Psoas muscle (tissue), 8 donors: ENCODE data around the gene KLF16. TPM values are rescaled to one million over a fixed set of nuclear protein-coding genes. Genes with fewer than 3 reads are reported as not detected.

Experiments
- ATAC-seq, 4 donors: fragments of 200-7000 bp; cut with Tn5 transposase; one replicate each; pipeline ENCODE4 v1.9.1; 2020; ENCODE audit warnings: moderate library complexity in 3 of 4, mild to moderate bottlenecking in 2 of 4
- DNase-seq, 2 donors: peaks; one replicate each; pipeline ENCODE4 v3.0.0-alpha.2; 2020
- H3K27ac ChIP-seq: fragments of 200-600 bp; one replicate; pipeline ENCODE4 v1.8.0; 2022
- H3K27me3 ChIP-seq, 3 donors: fragments of 200-600 bp in 1 of 3; one replicate each; pipeline versions ENCODE4 v1.6.1 to v1.8.0; 2013 to 2022; ENCODE audit warnings: low read length in 2 of 3, mild to moderate bottlenecking in 2 of 3, moderate library complexity in 1 of 3; ENCODE audit not compliant: insufficient read depth in 3 of 3
- H3K36me3 ChIP-seq, 2 donors: fragments of 200-600 bp in 1 of 2; one replicate each; pipeline versions ENCODE4 v1.6.1 to v1.8.0; 2013 to 2022; ENCODE audit warnings: low read depth in 1 of 2, mild to moderate bottlenecking in 1 of 2, moderate library complexity in 1 of 2; ENCODE audit not compliant: insufficient read depth in 1 of 2
- H3K4me1 ChIP-seq: fragments of 200-600 bp; one replicate; pipeline ENCODE4 v1.8.0; 2022
- H3K4me3 ChIP-seq: fragments of 200-600 bp; one replicate; pipeline ENCODE4 v1.8.0; 2022; ENCODE audit warnings: mild to moderate bottlenecking
- H3K9me3 ChIP-seq: fragments of 200-600 bp; one replicate; pipeline ENCODE4 v1.8.0; 2022
- WGBS, 3 donors: extraction: QIAGEN DNeasy Blood & Tissue Kit; methylation state at CpG; one replicate each; pipeline versions ENCODE4 v1.1.6 to v1.1.7; 2013; 5-methylcytosine and 5-hydroxymethylcytosine counted together
- intact Hi-C, 2 donors: fragments of 100-400 bp; cut with DNase I; formaldehyde crosslinking; loops; one replicate each; pipeline versions ENCODE4 v1.11.0 to v1.14.2; 2022
- polyA plus RNA-seq, 3 donors: library from polyadenylated mRNA; stranded (reverse); fragments of 200-250 nt; gene quantifications; one replicate each; pipeline ENCODE4 v1.2.3, GENCODE V29; 2013
- total RNA-seq, 4 donors: library from RNA; stranded (reverse); fragmentation: NEBNext Ultra II Directional in 2 of 4; extraction: Animal tissue kit (Norgen Biotek cat#: 25700) in 2 of 4; gene quantifications; one replicate each; pipeline versions ENCODE4 v1.2.1 to v1.2.4, GENCODE V29; 2021 to 2023
- TF ChIP-seq, protein P1 (sequence below): fragments of 200-600 bp; IDR thresholded peaks from one replicate; pipeline ENCODE4 v1.8.0; 2022; ENCODE audit warnings: antibody characterized with exemption
- donor health status: healthy with polysubstance abuse.
- donor health status: DM: no; HTN: no; CAD: no; lungs with moderate emphysema.
- donor health status: Bipolar disorder and iron deficiency.
- donor health status: healthy.
- donor health status: DM: yes; HTN: yes; CAD: no.
- donor health status: DM: no; HTN: no; CAD: no.
- donor health status: DM: no; HTN: no; CAD: no.
- donor health status: DM: yes; HTN: yes; CAD: no.

The KLF16 gene
- total and polyA plus RNA-seq, 7 donors = 2.2 to 13.0 (median 3.3) TPM

DNA sequence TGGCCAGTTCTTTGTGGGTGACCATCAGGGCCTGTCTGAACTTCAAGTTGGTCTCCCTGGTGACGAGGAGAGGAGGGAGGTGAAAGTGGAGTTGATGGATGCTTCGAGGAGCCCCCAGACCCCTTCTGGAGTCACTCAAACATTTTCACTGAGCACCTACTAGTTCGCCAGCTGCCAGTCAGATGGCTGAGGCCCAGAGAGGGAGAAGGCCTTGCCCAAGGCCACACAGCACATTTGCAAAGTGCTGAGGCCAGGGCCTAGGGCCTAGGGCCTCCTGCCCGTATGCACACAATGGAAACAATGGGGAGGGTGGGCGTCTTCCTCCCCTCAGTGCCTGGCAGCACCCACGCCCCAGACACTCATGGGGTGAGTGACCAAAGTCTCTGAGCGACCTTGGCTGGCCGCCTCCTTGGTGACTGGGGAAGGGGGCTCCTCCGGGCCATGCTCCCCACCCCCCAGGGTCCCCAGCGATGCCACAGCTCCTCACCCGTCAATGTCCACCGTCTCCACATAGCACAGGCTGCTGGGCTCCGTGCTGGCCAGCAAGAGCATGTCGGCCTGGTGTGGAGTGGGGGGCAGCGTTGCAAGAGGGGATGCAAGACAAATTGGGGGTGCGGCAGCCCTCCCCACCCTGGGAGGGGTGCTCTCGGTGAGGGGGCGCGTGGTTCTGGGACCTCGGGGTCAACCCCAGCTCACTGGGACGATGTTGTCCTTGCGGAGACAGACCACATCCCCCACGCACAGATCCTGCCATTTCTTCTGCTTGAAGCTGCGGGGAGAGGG lies 57.8 kb downstream of the KLF16 start:
- Histone ChIP-seq H3K9me3 (no peaks in the 10 kb centered on the region), H3K27me3 (peaks cover 0 to 2% (median 0%) of the 10 kb centered on the region in 3 donors), H3K4me1 (no peaks in the 10 kb centered on the region), H3K36me3 (no peaks in the 10 kb centered on the region), H3K27ac (no peak overlapping the region), H3K4me3 (no peak overlapping the region)
- intact Hi-C loops = no loop called here
- ATAC-seq (peak in 1 of 4 donors; percentile 15), DNase-seq (peak in 1 of 2 donors; percentile 44)
- TF ChIP-seq, protein P1, sequence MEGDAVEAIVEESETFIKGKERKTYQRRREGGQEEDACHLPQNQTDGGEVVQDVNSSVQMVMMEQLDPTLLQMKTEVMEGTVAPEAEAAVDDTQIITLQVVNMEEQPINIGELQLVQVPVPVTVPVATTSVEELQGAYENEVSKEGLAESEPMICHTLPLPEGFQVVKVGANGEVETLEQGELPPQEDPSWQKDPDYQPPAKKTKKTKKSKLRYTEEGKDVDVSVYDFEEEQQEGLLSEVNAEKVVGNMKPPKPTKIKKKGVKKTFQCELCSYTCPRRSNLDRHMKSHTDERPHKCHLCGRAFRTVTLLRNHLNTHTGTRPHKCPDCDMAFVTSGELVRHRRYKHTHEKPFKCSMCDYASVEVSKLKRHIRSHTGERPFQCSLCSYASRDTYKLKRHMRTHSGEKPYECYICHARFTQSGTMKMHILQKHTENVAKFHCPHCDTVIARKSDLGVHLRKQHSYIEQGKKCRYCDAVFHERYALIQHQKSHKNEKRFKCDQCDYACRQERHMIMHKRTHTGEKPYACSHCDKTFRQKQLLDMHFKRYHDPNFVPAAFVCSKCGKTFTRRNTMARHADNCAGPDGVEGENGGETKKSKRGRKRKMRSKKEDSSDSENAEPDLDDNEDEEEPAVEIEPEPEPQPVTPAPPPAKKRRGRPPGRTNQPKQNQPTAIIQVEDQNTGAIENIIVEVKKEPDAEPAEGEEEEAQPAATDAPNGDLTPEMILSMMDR = no peak
- 86 to 90% (median 86%) methylated on average over 23 to 24 of the region's 24 CpGs for WGBS, 3 donors

DNA sequence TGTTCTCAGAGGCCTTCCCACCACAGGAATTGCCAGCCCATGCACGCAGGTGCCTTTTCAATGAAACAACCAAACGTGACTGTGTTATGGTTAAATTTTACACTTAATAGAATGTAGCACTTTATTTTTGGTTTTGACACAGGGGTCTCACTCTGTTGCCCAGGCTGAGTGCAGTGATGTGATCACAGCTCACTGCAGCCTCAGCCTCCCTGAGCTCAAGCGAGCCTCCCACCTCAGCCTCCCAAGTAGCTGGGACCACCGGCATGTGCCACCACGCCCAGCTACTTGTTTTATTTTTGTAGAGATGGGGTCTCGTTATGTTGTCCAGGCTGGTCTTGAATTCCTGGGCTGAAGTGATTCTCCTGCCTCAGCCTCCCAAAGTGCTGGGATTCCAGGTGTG lies 58.5 kb downstream of the KLF16 start:
- no peak overlapping the region for H3K27ac ChIP-seq
- no peak for DNase-seq
- 86 to 92% (median 90%) methylated on average over 6 of the region's 6 CpGs for WGBS, 3 donors
- TF ChIP-seq, protein P1 = no peak
- H3K36me3 ChIP-seq = no peaks in the 10 kb centered on the region
- H3K9me3 ChIP-seq = no peaks in the 10 kb centered on the region
- intact Hi-C loops = no loop called here
- ATAC-seq = no peak
- H3K4me3 ChIP-seq = no peak overlapping the region
- H3K27me3 ChIP-seq = peaks cover 0 to 2% (median 0%) of the 10 kb centered on the region in 3 donors
- no peaks in the 10 kb centered on the region for H3K4me1 ChIP-seq

Other genes starting within 250 kb of the KLF16 start
- gene TCF3, start 211.0 kb downstream of the KLF16 start, total RNA-seq = 10 to 100 TPM; 20.1 to 26.7 (median 23.0) TPM
- gene TCF3, start 211.0 kb downstream of the KLF16 start, polyA plus RNA-seq = 10 to 100 TPM; 24.6 to 33.8 (median 31.2) TPM
- gene ONECUT3, start 110.1 kb downstream of the KLF16 start, total RNA-seq = not detected
- gene ONECUT3, start 110.1 kb downstream of the KLF16 start, polyA plus RNA-seq = not detected
- gene ATP8B3, start 51.3 kb downstream of the KLF16 start, total RNA-seq = under 1 TPM in 3 of 4 donors, not detected in 1; 0.06 to 0.30 (median 0.18) TPM
- under 1 TPM; 0.15 to 0.22 (median 0.17) TPM for gene ATP8B3, start 51.3 kb downstream of the KLF16 start, polyA plus RNA-seq
- gene REXO1, start 15.1 kb downstream of the KLF16 start, total RNA-seq = 10 to 100 TPM; 13.5 to 35.2 (median 22.3) TPM
- 10 to 100 TPM; 16.5 to 26.9 (median 20.3) TPM for gene REXO1, start 15.1 kb downstream of the KLF16 start, polyA plus RNA-seq
- 10 to 100 TPM; 38.5 to 54.2 (median 42.3) TPM for gene ABHD17A, start 21.9 kb upstream of the KLF16 start, total RNA-seq
- 10 to 100 TPM; 35.5 to 58.9 (median 47.6) TPM for gene ABHD17A, start 21.9 kb upstream of the KLF16 start, polyA plus RNA-seq
- gene ADAT3, start 41.8 kb upstream of the KLF16 start, total RNA-seq = 1 to 10 TPM; 1.4 to 2.2 (median 1.7) TPM
- 1 to 10 TPM; 2.4 to 7.2 (median 3.6) TPM for gene ADAT3, start 41.8 kb upstream of the KLF16 start, polyA plus RNA-seq
- 10 to 100 TPM; 13.4 to 16.3 (median 15.1) TPM for gene SCAMP4, start 41.8 kb upstream of the KLF16 start, total RNA-seq
- 10 to 100 TPM in 2 of 3 donors, 1 to 10 TPM in 1; 9.5 to 17.5 (median 15.5) TPM for gene SCAMP4, start 41.8 kb upstream of the KLF16 start, polyA plus RNA-seq
- gene CSNK1G2, start 77.6 kb upstream of the KLF16 start, total RNA-seq = 10 to 100 TPM; 22.3 to 34.1 (median 33.0) TPM
- gene CSNK1G2, start 77.6 kb upstream of the KLF16 start, polyA plus RNA-seq = 10 to 100 TPM; 25.3 to 49.8 (median 34.2) TPM
- gene BTBD2, start 152.1 kb upstream of the KLF16 start, total RNA-seq = 10 to 100 TPM; 56.3 to 68.4 (median 61.9) TPM
- gene BTBD2, start 152.1 kb upstream of the KLF16 start, polyA plus RNA-seq = 10 to 100 TPM; 30.1 to 49.0 (median 36.6) TPM
- 1,000 to 10,000 TPM in 2 of 4 donors, 100 to 1,000 TPM in 2; 793 to 2,795 (median 946) TPM for gene MKNK2, start 187.7 kb upstream of the KLF16 start, total RNA-seq
- gene MKNK2, start 187.7 kb upstream of the KLF16 start, polyA plus RNA-seq = 1,000 to 10,000 TPM in 2 of 3 donors, 100 to 1,000 TPM in 1; 888 to 1,268 (median 1,190) TPM
- 10 to 100 TPM in 3 of 4 donors, 1 to 10 TPM in 1; 9.9 to 19.8 (median 17.2) TPM for gene MOB3A, start 232.7 kb upstream of the KLF16 start, total RNA-seq
- gene MOB3A, start 232.7 kb upstream of the KLF16 start, polyA plus RNA-seq = 10 to 100 TPM in 2 of 3 donors, 1 to 10 TPM in 1; 8.3 to 13.5 (median 11.3) TPM
- 1 to 10 TPM in 3 of 4 donors, under 1 TPM in 1; 0.89 to 2.8 (median 1.4) TPM for gene IZUMO4, start 233.3 kb upstream of the KLF16 start, total RNA-seq
- 1 to 10 TPM in 2 of 3 donors, under 1 TPM in 1; 0.69 to 3.0 (median 2.0) TPM for gene IZUMO4, start 233.3 kb upstream of the KLF16 start, polyA plus RNA-seq